Cardiac septum (tissue), 1 donor: ENCODE results near the gene CLIC4. TPM values are rescaled to one million over a fixed set of nuclear protein-coding genes. Genes with fewer than 3 reads are reported as not detected.

Experiments
- DNase-seq: peaks from one replicate; pipeline ENCODE4 v3.0.0-alpha.2; 2020; ENCODE audit warnings: low spot score
- intact Hi-C: fragments of 100-400 bp; cut with DNase I; formaldehyde crosslinking; loops from one replicate; pipeline ENCODE4 v1.14.0; 2022
- total RNA-seq: library from RNA; stranded (reverse); fragmentation: NEBNext Ultra II Directional; extraction: Animal tissue kit (Norgen Biotek cat#: 25700); gene quantifications from one replicate; pipeline ENCODE4 v1.2.1, GENCODE V29; 2021
- donor health status: DM: no; HTN: no; CAD: no.

Gene CLIC4
- total RNA-seq, 1 donor from 2014 or later: 316 TPM

- no peak for DNase-seq
- intact Hi-C loops: loop anchor here (5.0 kb wide), 2 partner anchors 191 to 256 kb away; no protein-coding TSS in a partner anchor
Measured at GRCh38 chr1:24846671-24847070, 101.4 kb downstream of the CLIC4 start.

- intact Hi-C loops: loop anchor here (2.0 to 5.0 kb wide), 3 partner anchors 189 to 357 kb away; no protein-coding TSS in a partner anchor
- DNase-seq: peak; percentile 95
Measured at GRCh38 chr1:24847995-24848881, 103.0 kb downstream of the CLIC4 start.

- intact Hi-C loops: loop anchor here (2.0 to 5.0 kb wide), 3 partner anchors 188 to 355 kb away; no protein-coding TSS in a partner anchor
- no peak for DNase-seq
Measured at GRCh38 chr1:24849672-24850295, 104.5 kb downstream of the CLIC4 start.

GRCh38 chr1:24850328-24850920, 105.2 kb downstream of the CLIC4 start:
- intact Hi-C loops: no loop called here
- DNase-seq: no peak

GRCh38 chr1:24853649-24854048, 108.4 kb downstream of the CLIC4 start:
- DNase-seq: no peak
- intact Hi-C loops: no loop called here

GRCh38 chr1:24855474-24855873, 110.2 kb downstream of the CLIC4 start:
- intact Hi-C loops: no loop called here
- no peak for DNase-seq

GRCh38 chr1:24856787-24857506, 111.7 kb downstream of the CLIC4 start:
- intact Hi-C loops: no loop called here
- DNase-seq: no peak

- no peak for DNase-seq
- intact Hi-C loops: no loop called here
Measured at GRCh38 chr1:24857507-24858133, 112.4 kb downstream of the CLIC4 start.

- intact Hi-C loops: no loop called here
- no peak for DNase-seq
Measured at GRCh38 chr1:24858277-24858676, 113.0 kb downstream of the CLIC4 start.

- no peak for DNase-seq
- intact Hi-C loops: no loop called here
Measured at GRCh38 chr1:24859063-24860010, 114.1 kb downstream of the CLIC4 start.

- intact Hi-C loops: no loop called here
Measured at GRCh38 chr1:24860841-24861240, 115.6 kb downstream of the CLIC4 start.

GRCh38 chr1:24861821-24862727, 116.8 kb downstream of the CLIC4 start:
- no peak for DNase-seq
- intact Hi-C loops: no loop called here

More at GRCh38 chr1:24860841-24861240, 115.6 kb downstream of the CLIC4 start:
- DNase-seq: no peak

- intact Hi-C loops: no loop called here
- no peak for DNase-seq
Measured at GRCh38 chr1:24862775-24863483, 117.7 kb downstream of the CLIC4 start.

- intact Hi-C loops: no loop called here
Measured at GRCh38 chr1:24864370-24864777, 119.1 kb downstream of the CLIC4 start.

GRCh38 chr1:24865168-24865567, 119.9 kb downstream of the CLIC4 start:
- DNase-seq: no peak
- intact Hi-C loops: no loop called here

More at GRCh38 chr1:24864370-24864777, 119.1 kb downstream of the CLIC4 start:
- DNase-seq: no peak

GRCh38 chr1:24865587-24865986, 120.3 kb downstream of the CLIC4 start:
- intact Hi-C loops: no loop called here
- no peak for DNase-seq
